Liver (tissue), 9 donors: ENCODE measurements around the gene SH3PXD2B. TPM values are rescaled to one million over a fixed set of nuclear protein-coding genes. Genes with fewer than 3 reads are reported as not detected.

Source experiments
- DNase-seq: peaks from one replicate; pipeline ENCODE4 v3.0.0-alpha.2; 2017; ENCODE audit warnings: low spot score
- H3K27ac ChIP-seq, 2 donors: one replicate each; pipeline ENCODE4 v1.7.0; 2013; ENCODE audit warnings: inconsistent platforms in 2 of 2, low read length in 2 of 2, control low read depth in 1 of 2, low read depth in 1 of 2, mild to moderate bottlenecking in 1 of 2
- H3K27me3 ChIP-seq, 4 donors: one replicate each; pipeline versions ENCODE4 v1.6.1 to v1.7.0; 2013; ENCODE audit warnings: low read length in 3 of 4, inconsistent platforms in 1 of 4, mild to moderate bottlenecking in 1 of 4, moderate library complexity in 1 of 4; ENCODE audit not compliant: control insufficient read depth in 4 of 4, insufficient read depth in 4 of 4
- H3K36me3 ChIP-seq, 4 donors: one replicate each; pipeline versions ENCODE4 v1.6.1 to v1.7.0; 2013; ENCODE audit warnings: low read length in 3 of 4, mild to moderate bottlenecking in 3 of 4, low read depth in 1 of 4, moderate library complexity in 1 of 4; ENCODE audit not compliant: control insufficient read depth in 4 of 4, insufficient read depth in 3 of 4
- H3K4me1 ChIP-seq, 4 donors: one replicate each; pipeline versions ENCODE4 v1.6.1 to v1.7.0; 2013; ENCODE audit warnings: low read length in 3 of 4, mild to moderate bottlenecking in 3 of 4, moderate library complexity in 1 of 4; ENCODE audit not compliant: control insufficient read depth in 4 of 4, insufficient read depth in 4 of 4
- H3K4me3 ChIP-seq, 3 donors: one replicate each; pipeline versions ENCODE4 v1.6.1 to v1.7.0; 2013; ENCODE audit warnings: low read length in 3 of 3, control low read depth in 1 of 3, low read depth in 1 of 3, mild to moderate bottlenecking in 1 of 3
- H3K9ac ChIP-seq, 2 donors: one replicate each; pipeline ENCODE4 v1.7.0; 2013; ENCODE audit warnings: low read length in 2 of 2, mild to moderate bottlenecking in 2 of 2, moderate library complexity in 2 of 2, control low read depth in 1 of 2, low read depth in 1 of 2
- H3K9me3 ChIP-seq, 4 donors: one replicate each; pipeline versions ENCODE4 v1.6.1 to v1.7.0; 2013; ENCODE audit warnings: low read length in 3 of 4; ENCODE audit not compliant: control insufficient read depth in 4 of 4
- EGR1 ChIP-seq, 2 donors: IDR thresholded peaks; 2 replicates each; pipeline ENCODE4 v1.6.1; 2016 to 2018; ENCODE audit warnings: antibody characterized with exemption in 2 of 2, low read depth in 2 of 2
- FOXA2 ChIP-seq: IDR thresholded peaks from 2 replicates; pipeline ENCODE4 v1.6.1; 2016; ENCODE audit warnings: antibody characterized with exemption
- HNF4A ChIP-seq, 2 donors: conservative IDR thresholded peaks; 2 replicates each; pipeline ENCODE4 v1.6.1; 2016; ENCODE audit warnings: antibody characterized with exemption in 2 of 2, mild to moderate bottlenecking in 2 of 2
- HNF4G ChIP-seq: IDR thresholded peaks from 2 replicates; pipeline ENCODE4 v1.6.1; 2016; ENCODE audit warnings: antibody characterized with exemption
- JUND ChIP-seq, 2 donors: IDR thresholded peaks; 2 replicates each; pipeline ENCODE4 v1.6.1; 2016; ENCODE audit warnings: antibody characterized with exemption in 2 of 2
- RXRA ChIP-seq, 2 donors: IDR thresholded peaks; 2 replicates each; pipeline ENCODE4 v1.6.1; 2017 to 2018; ENCODE audit warnings: antibody characterized with exemption in 2 of 2, mild to moderate bottlenecking in 1 of 2
- SP1 ChIP-seq: IDR thresholded peaks from 2 replicates; pipeline ENCODE4 v1.6.1; 2018; ENCODE audit warnings: antibody characterized with exemption, mild to moderate bottlenecking
- TAF1 ChIP-seq: conservative IDR thresholded peaks from 2 replicates; pipeline ENCODE4 v1.6.1; 2016; ENCODE audit warnings: antibody characterized with exemption, mild to moderate bottlenecking
- WGBS: extraction: QIAGEN DNeasy Blood & Tissue Kit; methylation state at CpG from one replicate; pipeline ENCODE4 v1.1.7; 2013; 5-methylcytosine and 5-hydroxymethylcytosine counted together
- polyA plus RNA-seq, 2 donors: library from polyadenylated mRNA; stranded (reverse) in 1 of 2; unstranded in 1 of 2; fragments of 200-250 nt in 1 of 2; fragments of >200 nt in 1 of 2; fragmentation: Nextera tagmentation in 1 of 2; extraction: Ambion mirVana in 1 of 2; gene quantifications; one replicate each; pipeline versions ENCODE4 v1.2.1 to v1.2.3, GENCODE V29; 2013 to 2015
- total RNA-seq, 2 donors: library from RNA; depleted of rRNA; stranded (reverse); fragments of >200 nt; gene quantifications; one replicate each; pipeline ENCODE4 v1.2.3, GENCODE V29; 2014
- TF ChIP-seq, protein P1 (sequence below): IDR thresholded peaks from 2 replicates; pipeline ENCODE4 v1.6.1; 2016; ENCODE audit warnings: antibody characterized with exemption
- TF ChIP-seq, protein P2 (sequence below): IDR thresholded peaks from 2 replicates; pipeline ENCODE4 v1.6.1; 2016; ENCODE audit warnings: antibody characterized with exemption
- TF ChIP-seq, protein P3 (sequence below): fragments of 150-350 bp; IDR thresholded peaks from 2 replicates; pipeline ENCODE4 v1.5.1; 2017; ENCODE audit warnings: improper control_type of control experiment, low read depth, low read length; ENCODE audit not compliant: missing input control
- TF ChIP-seq, protein P4 (sequence below): IDR thresholded peaks from 2 replicates; pipeline ENCODE4 v1.6.1; 2016; ENCODE audit warnings: antibody characterized with exemption, mild to moderate bottlenecking
- donor health status: healthy.
- donor health status: healthy.
- donor health status: healthy.
- donor health status: healthy.
- donor health status: healthy.

Gene SH3PXD2B
- total and polyA plus RNA-seq, 4 donors, result 1.1 to 3.3 (median 2.2) TPM

DNA sequence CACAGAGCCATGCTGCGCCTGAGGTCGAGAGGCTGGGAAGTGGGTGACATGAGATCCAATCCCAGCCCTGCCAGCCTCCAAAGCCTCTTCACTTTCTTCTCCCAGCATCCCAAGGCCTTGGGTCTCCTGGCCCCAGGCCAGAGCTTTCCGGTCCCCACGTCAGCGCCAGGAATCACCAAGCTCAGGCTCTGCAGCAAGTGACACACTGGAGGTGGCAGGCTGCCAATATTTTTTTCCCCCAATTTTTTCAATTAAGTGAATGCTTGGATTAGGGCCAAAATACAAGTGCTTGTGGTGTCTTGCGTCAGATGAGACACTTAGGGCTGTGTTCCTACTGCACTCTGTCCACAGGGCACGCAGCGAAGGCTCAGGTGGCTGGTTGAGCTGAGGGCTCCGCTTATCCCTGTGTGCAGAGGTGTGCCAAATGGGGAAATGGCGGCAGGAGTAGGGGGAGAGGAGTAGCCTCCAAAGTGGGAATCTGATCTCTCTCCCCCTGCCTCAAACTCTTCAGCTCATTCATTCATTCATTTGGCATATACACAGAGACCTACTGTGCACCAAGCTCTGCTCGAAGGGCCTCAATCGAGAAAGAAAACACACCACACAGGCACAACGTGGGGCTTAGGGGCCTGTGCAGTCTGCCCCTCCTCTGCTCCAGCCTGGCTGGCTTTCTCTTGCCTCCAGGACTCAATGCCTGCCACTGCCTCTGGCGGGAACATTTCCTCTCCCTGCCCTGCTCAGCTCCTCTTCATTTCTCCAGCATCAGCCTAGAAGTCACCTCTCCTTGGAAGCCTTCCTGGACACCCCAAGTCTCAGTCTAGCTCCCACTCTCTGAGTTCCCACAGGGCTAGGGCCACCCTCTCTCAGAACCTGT lies 16.6 kb downstream of the SH3PXD2B start (continued):
- TF ChIP-seq HNF4A (conservative IDR thresholded peaks at IDR 0.05) (no peak), FOXA2 (no peak), SP1 (no peak), HNF4G (no peak), JUND (IDR thresholded peaks at IDR 0.05) (no peak), EGR1 (IDR thresholded peaks at IDR 0.05; ENCODE audit: low read depth in 2 of 2) (no peak), RXRA (IDR thresholded peaks at IDR 0.05) (no peak)
- TF ChIP-seq, protein P1, sequence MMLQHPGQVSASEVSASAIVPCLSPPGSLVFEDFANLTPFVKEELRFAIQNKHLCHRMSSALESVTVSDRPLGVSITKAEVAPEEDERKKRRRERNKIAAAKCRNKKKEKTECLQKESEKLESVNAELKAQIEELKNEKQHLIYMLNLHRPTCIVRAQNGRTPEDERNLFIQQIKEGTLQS, result no peak
- TF ChIP-seq, protein P2, sequence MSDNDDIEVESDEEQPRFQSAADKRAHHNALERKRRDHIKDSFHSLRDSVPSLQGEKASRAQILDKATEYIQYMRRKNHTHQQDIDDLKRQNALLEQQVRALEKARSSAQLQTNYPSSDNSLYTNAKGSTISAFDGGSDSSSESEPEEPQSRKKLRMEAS, result no peak

DNA sequence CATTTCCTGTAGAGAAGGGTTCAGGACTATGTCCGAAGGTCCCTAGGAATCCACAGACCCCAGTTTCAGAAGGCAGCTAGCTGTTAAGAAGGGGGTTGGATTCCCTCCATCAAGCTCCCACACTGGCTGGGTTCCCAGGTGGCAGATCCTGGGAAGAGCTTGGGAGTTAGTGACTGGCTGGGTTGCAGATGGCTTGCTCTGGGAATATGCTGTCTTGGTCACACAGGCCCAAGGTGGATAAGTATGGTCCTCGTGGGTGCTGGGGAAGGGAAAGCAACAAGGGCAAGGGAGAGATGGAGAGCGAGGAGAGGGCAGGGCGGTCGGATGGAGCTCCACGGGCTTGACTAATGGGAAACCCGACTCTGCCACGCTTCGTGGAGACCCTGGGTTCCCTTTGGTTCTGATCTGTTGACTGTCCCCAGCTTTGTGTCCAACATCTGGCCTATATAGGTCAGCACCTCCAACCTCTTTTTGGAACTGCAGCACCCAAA lies 17.4 kb downstream of the SH3PXD2B start:
- 88% methylated on average over 9 of the region's 9 CpGs for WGBS
- H3K27ac ChIP-seq, result no peak overlapping the region

More for the DNA sequence above, 17.4 kb downstream of the SH3PXD2B start:
- Histone ChIP-seq H3K36me3 (no peaks in the 10 kb centered on the region), H3K9me3 (no peaks in the 10 kb centered on the region), H3K4me1 (no peaks in the 10 kb centered on the region), H3K4me3 (no peak overlapping the region), H3K27me3 (no peaks in the 10 kb centered on the region), H3K9ac (no peak overlapping the region)
- no peak for DNase-seq
- TF ChIP-seq, protein P1, result no peak
- TF ChIP-seq, protein P2, result no peak
- TF ChIP-seq RXRA (IDR thresholded peaks at IDR 0.05) (no peak), TAF1 (no peak)
- TF ChIP-seq, protein P3, sequence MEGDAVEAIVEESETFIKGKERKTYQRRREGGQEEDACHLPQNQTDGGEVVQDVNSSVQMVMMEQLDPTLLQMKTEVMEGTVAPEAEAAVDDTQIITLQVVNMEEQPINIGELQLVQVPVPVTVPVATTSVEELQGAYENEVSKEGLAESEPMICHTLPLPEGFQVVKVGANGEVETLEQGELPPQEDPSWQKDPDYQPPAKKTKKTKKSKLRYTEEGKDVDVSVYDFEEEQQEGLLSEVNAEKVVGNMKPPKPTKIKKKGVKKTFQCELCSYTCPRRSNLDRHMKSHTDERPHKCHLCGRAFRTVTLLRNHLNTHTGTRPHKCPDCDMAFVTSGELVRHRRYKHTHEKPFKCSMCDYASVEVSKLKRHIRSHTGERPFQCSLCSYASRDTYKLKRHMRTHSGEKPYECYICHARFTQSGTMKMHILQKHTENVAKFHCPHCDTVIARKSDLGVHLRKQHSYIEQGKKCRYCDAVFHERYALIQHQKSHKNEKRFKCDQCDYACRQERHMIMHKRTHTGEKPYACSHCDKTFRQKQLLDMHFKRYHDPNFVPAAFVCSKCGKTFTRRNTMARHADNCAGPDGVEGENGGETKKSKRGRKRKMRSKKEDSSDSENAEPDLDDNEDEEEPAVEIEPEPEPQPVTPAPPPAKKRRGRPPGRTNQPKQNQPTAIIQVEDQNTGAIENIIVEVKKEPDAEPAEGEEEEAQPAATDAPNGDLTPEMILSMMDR, result no peak
- TF ChIP-seq, protein P4, sequence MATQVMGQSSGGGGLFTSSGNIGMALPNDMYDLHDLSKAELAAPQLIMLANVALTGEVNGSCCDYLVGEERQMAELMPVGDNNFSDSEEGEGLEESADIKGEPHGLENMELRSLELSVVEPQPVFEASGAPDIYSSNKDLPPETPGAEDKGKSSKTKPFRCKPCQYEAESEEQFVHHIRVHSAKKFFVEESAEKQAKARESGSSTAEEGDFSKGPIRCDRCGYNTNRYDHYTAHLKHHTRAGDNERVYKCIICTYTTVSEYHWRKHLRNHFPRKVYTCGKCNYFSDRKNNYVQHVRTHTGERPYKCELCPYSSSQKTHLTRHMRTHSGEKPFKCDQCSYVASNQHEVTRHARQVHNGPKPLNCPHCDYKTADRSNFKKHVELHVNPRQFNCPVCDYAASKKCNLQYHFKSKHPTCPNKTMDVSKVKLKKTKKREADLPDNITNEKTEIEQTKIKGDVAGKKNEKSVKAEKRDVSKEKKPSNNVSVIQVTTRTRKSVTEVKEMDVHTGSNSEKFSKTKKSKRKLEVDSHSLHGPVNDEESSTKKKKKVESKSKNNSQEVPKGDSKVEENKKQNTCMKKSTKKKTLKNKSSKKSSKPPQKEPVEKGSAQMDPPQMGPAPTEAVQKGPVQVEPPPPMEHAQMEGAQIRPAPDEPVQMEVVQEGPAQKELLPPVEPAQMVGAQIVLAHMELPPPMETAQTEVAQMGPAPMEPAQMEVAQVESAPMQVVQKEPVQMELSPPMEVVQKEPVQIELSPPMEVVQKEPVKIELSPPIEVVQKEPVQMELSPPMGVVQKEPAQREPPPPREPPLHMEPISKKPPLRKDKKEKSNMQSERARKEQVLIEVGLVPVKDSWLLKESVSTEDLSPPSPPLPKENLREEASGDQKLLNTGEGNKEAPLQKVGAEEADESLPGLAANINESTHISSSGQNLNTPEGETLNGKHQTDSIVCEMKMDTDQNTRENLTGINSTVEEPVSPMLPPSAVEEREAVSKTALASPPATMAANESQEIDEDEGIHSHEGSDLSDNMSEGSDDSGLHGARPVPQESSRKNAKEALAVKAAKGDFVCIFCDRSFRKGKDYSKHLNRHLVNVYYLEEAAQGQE, result no peak
